Measurements from ENCODE around the gene MXD3. TPM values are rescaled to one million over a fixed set of nuclear protein-coding genes. Genes with fewer than 3 reads are reported as not detected.

MXD3 gene
- total RNA-seq, 2 experiments from 2014 or later, result 81.3 to 130 TPM

DNA sequence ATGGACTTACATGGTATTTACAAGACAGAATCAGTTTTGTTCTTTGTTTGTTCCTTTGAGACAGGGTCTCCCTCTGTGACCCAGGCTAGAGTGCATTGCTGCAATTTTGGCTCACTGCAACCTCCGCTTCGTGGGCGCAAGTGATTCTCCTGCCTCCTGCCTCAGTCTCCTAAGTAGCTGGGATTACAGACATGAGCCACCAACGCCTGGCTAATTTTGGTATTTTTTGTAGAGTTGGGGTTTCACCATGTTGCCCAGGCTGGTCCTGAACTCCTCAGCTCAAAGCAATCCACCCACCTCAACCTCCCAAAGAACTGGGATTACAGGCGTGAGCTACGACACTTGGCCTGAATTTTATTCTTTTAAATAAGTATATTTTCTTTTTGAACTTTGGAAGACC is 35.8 kb downstream of the MXD3 start:
- no peaks in the 10 kb centered on the region for H3K79me2 ChIP-seq (ENCODE audit: insufficient read depth, low read depth, low read length)
- no peak for DNase-seq (ENCODE audit: low spot score)
- H3K4me2 ChIP-seq (ENCODE audit: low read length), result no peak overlapping the region
- no peak for TF ChIP-seq EZH2phosphoT487 (IDR thresholded peaks at IDR 0.05; ENCODE audit: borderline replicate concordance, low read depth, low read length)
- TF ChIP-seq, protein P1, sequence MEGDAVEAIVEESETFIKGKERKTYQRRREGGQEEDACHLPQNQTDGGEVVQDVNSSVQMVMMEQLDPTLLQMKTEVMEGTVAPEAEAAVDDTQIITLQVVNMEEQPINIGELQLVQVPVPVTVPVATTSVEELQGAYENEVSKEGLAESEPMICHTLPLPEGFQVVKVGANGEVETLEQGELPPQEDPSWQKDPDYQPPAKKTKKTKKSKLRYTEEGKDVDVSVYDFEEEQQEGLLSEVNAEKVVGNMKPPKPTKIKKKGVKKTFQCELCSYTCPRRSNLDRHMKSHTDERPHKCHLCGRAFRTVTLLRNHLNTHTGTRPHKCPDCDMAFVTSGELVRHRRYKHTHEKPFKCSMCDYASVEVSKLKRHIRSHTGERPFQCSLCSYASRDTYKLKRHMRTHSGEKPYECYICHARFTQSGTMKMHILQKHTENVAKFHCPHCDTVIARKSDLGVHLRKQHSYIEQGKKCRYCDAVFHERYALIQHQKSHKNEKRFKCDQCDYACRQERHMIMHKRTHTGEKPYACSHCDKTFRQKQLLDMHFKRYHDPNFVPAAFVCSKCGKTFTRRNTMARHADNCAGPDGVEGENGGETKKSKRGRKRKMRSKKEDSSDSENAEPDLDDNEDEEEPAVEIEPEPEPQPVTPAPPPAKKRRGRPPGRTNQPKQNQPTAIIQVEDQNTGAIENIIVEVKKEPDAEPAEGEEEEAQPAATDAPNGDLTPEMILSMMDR (conservative IDR thresholded peaks at IDR 0.05; ENCODE audit: low read length), result no peak
- CTCF ChIA-PET (ENCODE audit: unreplicated experiment), result no interaction called here
- no peaks in the 10 kb centered on the region for H3K4me1 ChIP-seq (ENCODE audit: insufficient read depth, low read length, poor library complexity, severe bottlenecking)
- intact Hi-C loops (cut with micrococcal nuclease; ENCODE audit: unreplicated experiment), result no loop called here
- H3K9me3 ChIP-seq (ENCODE audit: low read length), result no peaks in the 10 kb centered on the region
- no peaks in the 10 kb centered on the region for H4K20me1 ChIP-seq (ENCODE audit: insufficient read depth, low read length)
- H2AFZ ChIP-seq (ENCODE audit: low read length), result no peak overlapping the region
- BruUV-seq (replicated peaks), result no TSS peak
- H3K4me3 ChIP-seq (ENCODE audit: low read depth, low read length, poor library complexity, severe bottlenecking), result no peak overlapping the region
- no peaks in the 10 kb centered on the region for H3K9me2 ChIP-seq (ENCODE audit: insufficient read depth, low read length)
- no peak overlapping the region for H3K27ac ChIP-seq (ENCODE audit: low read depth, low read length, poor library complexity, severe bottlenecking)
- H3K36me3 ChIP-seq (ENCODE audit: insufficient read depth, low read length), result peaks cover 93% of the 10 kb centered on the region
- POLR2A ChIA-PET, result interaction anchor here (0.6 to 1.2 kb wide), 2 partner anchors 23 to 124 kb away, joined by 3 to 4 read pairs; no protein-coding TSS in a partner anchor

DNA sequence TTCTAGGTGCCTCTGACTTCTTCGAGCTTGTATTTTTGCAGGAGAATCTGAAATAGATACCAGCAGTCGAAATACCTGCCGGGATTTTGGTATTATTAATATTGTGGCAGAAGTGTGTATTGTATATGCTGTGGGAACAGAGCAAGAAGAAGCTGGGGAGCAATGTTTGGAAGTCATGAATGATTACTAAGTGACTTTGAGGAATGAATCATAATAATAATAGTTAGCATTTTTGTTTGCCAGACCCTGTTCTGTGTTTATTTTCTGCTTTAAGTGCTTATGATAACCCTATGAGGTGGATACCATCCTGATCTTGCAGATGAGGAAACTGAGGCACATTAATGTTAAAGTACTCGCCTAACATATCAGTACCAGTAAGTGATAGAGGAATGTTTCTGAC is 40.6 kb downstream of the MXD3 start:
- H3K4me3 ChIP-seq (ENCODE audit: low read depth, low read length, poor library complexity, severe bottlenecking), result no peak overlapping the region
- TF ChIP-seq, protein P1 (conservative IDR thresholded peaks at IDR 0.05; ENCODE audit: low read length), result no peak
- no peak for TF ChIP-seq EZH2phosphoT487 (IDR thresholded peaks at IDR 0.05; ENCODE audit: borderline replicate concordance, low read depth, low read length)
- H3K9me2 ChIP-seq (ENCODE audit: insufficient read depth, low read length), result no peaks in the 10 kb centered on the region
- no peak for DNase-seq (ENCODE audit: low spot score)
- CTCF ChIA-PET (ENCODE audit: unreplicated experiment), result no interaction called here
- H3K36me3 ChIP-seq (ENCODE audit: insufficient read depth, low read length), result peaks cover 92% of the 10 kb centered on the region
- H3K4me2 ChIP-seq (ENCODE audit: low read length), result no peak overlapping the region
- H2AFZ ChIP-seq (ENCODE audit: low read length), result no peak overlapping the region
- H3K79me2 ChIP-seq (ENCODE audit: insufficient read depth, low read depth, low read length), result no peaks in the 10 kb centered on the region
- intact Hi-C loops (cut with micrococcal nuclease; ENCODE audit: unreplicated experiment), result no loop called here
- H3K27ac ChIP-seq (ENCODE audit: low read depth, low read length, poor library complexity, severe bottlenecking), result no peak overlapping the region
- H3K9me3 ChIP-seq (ENCODE audit: low read length), result no peaks in the 10 kb centered on the region
- no peaks in the 10 kb centered on the region for H3K4me1 ChIP-seq (ENCODE audit: insufficient read depth, low read length, poor library complexity, severe bottlenecking)
- H4K20me1 ChIP-seq (ENCODE audit: insufficient read depth, low read length), result no peaks in the 10 kb centered on the region
- BruUV-seq (replicated peaks), result no TSS peak
- POLR2A ChIA-PET, result interaction anchor here (1.1 kb wide), 1 partner anchor 11 kb away, joined by 3 read pairs; no protein-coding TSS in a partner anchor

DNA sequence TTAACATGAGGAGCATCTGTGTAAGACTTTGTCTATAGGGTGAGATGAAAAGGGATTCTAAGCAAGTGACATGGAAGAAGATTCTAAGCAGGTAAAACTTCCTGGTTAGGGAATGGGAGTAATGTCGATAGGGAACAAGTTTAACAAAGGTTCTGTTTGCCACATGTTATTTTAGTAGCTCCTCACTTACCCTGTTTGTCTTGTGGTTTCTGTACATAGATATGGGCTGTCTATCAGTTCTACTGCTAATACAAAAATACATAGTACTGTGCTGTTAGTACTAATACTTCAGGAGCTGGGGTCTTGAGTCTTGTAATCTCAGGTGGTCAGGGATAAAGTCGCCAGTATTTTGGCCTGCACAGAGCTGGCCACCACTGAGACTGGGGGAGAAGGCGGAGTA is 41.0 kb downstream of the MXD3 start:
- ChIA-PET CTCF (ENCODE audit: unreplicated experiment) (no interaction called here), POLR2A (interaction anchor here (1.1 to 1.2 kb wide), 2 partner anchors 12 to 686 kb away, joined by 3 read pairs; no protein-coding TSS in a partner anchor)
- Histone ChIP-seq H3K27ac (ENCODE audit: low read depth, low read length, poor library complexity, severe bottlenecking) (no peak overlapping the region), H3K9me2 (ENCODE audit: insufficient read depth, low read length) (no peaks in the 10 kb centered on the region), H2AFZ (ENCODE audit: low read length) (no peak overlapping the region), H3K36me3 (ENCODE audit: insufficient read depth, low read length) (peaks cover 92% of the 10 kb centered on the region), H3K4me2 (ENCODE audit: low read length) (no peak overlapping the region), H3K79me2 (ENCODE audit: insufficient read depth, low read depth, low read length) (no peaks in the 10 kb centered on the region), H3K4me3 (ENCODE audit: low read depth, low read length, poor library complexity, severe bottlenecking) (no peak overlapping the region), H3K4me1 (ENCODE audit: insufficient read depth, low read length, poor library complexity, severe bottlenecking) (no peaks in the 10 kb centered on the region), H3K9me3 (ENCODE audit: low read length) (no peaks in the 10 kb centered on the region), H4K20me1 (ENCODE audit: insufficient read depth, low read length) (no peaks in the 10 kb centered on the region)
- DNase-seq (ENCODE audit: low spot score), result no peak
- intact Hi-C loops (cut with micrococcal nuclease; ENCODE audit: unreplicated experiment), result no loop called here
- TF ChIP-seq, protein P1 (conservative IDR thresholded peaks at IDR 0.05; ENCODE audit: low read length), result no peak
- TF ChIP-seq EZH2phosphoT487 (IDR thresholded peaks at IDR 0.05; ENCODE audit: borderline replicate concordance, low read depth, low read length), result no peak
- no TSS peak for BruUV-seq (replicated peaks)
